Choroid plexus epithelial cell (primary cell): Measurements from ENCODE around the gene LMO2.
"Not testable (repeated sequence)": the region's sequence is repeated elsewhere in the genome, so short reads cannot be mapped to it uniquely, and the experiment has no call there.

Experiments
- DNase-seq: peaks from one replicate; pipeline ENCODE4 v3.0.0-alpha.2; 2010; ENCODE audit warnings: low read depth
- H3K4me3 ChIP-seq: 2 replicates; pipeline ENCODE4 v1.5.1; 2011; ENCODE audit warnings: low read depth, mild to moderate bottlenecking, control low read depth, low read length, moderate library complexity
- TF ChIP-seq, protein P1 (sequence below): conservative IDR thresholded peaks from 2 replicates; pipeline ENCODE4 v1.5.1; 2011; ENCODE audit warnings: low read depth, mild to moderate bottlenecking, control low read depth, inconsistent platforms, low read length, moderate library complexity

The LMO2 gene

DNA sequence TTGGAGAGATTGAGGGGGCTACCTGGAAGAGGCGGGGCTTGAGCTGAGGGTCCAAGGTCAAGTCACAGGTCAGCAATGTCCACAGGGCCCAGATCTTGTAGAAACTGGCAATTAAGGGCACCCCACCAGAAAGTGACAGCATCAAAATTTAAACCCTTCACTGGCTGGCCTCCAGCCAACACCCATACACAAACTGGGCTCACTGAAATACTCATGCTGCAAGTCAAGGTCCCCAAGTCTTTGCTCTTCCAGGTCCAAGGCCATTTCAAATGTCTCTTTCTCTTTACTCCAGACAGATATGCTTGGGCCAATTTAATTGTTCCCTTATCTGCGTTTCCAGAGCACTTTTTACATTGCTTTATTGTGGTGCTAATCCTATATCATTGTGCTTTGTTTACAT, 36.4 kb downstream of the LMO2 start:
- no peak overlapping the region for H3K4me3 ChIP-seq
- no peak for DNase-seq
- TF ChIP-seq, protein P1, sequence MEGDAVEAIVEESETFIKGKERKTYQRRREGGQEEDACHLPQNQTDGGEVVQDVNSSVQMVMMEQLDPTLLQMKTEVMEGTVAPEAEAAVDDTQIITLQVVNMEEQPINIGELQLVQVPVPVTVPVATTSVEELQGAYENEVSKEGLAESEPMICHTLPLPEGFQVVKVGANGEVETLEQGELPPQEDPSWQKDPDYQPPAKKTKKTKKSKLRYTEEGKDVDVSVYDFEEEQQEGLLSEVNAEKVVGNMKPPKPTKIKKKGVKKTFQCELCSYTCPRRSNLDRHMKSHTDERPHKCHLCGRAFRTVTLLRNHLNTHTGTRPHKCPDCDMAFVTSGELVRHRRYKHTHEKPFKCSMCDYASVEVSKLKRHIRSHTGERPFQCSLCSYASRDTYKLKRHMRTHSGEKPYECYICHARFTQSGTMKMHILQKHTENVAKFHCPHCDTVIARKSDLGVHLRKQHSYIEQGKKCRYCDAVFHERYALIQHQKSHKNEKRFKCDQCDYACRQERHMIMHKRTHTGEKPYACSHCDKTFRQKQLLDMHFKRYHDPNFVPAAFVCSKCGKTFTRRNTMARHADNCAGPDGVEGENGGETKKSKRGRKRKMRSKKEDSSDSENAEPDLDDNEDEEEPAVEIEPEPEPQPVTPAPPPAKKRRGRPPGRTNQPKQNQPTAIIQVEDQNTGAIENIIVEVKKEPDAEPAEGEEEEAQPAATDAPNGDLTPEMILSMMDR: no peak

DNA sequence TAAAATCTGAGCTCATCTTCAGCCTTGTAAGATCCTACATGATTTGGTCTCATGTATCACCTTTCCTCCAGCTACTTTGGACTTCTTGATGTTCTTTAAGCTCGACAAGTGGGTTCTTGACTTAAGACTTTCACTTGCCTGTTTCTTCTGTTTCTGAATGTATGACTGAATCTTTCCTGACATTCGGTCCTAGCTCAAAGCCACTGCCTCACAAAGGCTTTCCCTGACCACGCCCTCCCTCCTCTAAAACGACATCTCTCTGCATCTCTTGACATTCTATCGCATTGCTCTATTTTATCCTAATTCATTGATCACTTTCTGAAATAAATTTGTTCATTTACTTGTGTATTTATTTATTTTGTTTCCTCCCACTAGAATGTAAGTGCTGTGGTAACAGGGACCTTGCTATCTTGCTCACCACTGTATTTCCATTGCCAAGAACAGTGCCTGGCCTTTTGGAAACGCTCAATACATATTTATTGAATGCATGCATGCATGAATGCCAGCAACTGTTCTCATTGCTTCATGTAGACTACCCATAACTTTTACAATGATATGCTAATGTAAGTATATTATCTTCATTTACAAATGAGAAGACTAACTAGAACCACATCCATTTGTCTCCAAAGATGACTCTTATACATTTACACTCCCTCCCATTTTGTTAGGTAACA, 43.0 kb downstream of the LMO2 start:
- TF ChIP-seq, protein P1: no peak
- no peak for DNase-seq
- H3K4me3 ChIP-seq: no peak overlapping the region

- TF ChIP-seq, protein P1: no peak
- no peak for DNase-seq
- no peak overlapping the region for H3K4me3 ChIP-seq
These were observed 44.6 kb downstream of the LMO2 start for GRCh38 chr11:33847251-33847650.

DNA sequence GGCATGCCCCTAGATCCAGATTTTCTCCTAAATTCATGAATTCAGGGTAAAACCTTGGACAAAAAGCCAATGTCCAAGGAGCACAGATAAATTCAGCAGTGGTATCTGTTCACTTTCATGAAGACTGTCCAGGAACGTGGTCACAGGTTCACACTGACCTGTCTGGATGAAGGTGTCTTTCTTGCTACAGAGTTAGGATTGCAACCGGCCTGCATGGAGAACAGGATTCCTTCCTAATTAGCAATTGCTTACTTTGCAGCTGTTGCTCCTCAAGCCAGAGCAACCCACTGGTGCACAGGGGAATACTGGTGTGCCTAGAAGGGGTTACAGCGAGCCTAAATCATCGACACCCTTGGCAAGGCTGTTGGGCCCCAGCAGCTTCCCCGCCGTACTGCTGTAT, 47.6 kb downstream of the LMO2 start:
- no peak for DNase-seq
- TF ChIP-seq, protein P1: no peak
- H3K4me3 ChIP-seq: no peak overlapping the region

DNA sequence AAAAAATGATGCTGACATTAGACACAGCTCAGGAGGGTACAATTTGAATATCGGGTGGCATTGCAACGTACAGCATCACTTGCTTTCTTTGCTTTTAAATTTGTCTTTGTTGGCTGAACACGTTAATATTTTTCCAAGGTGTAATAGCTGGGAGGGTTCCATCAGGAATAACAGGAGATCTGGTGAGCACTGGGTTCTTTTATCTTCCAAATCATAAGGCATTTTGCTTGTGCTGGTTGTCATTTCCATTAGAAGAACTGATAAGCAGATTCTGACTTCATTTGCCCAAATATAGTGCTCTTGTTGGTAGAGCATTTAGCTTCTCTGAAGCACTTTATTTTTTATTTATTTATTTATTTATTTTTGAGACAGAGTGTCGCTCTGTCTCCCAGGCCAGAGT, 48.9 kb downstream of the LMO2 start:
- no peak overlapping the region for H3K4me3 ChIP-seq
- TF ChIP-seq, protein P1: no peak
- no peak for DNase-seq

DNA sequence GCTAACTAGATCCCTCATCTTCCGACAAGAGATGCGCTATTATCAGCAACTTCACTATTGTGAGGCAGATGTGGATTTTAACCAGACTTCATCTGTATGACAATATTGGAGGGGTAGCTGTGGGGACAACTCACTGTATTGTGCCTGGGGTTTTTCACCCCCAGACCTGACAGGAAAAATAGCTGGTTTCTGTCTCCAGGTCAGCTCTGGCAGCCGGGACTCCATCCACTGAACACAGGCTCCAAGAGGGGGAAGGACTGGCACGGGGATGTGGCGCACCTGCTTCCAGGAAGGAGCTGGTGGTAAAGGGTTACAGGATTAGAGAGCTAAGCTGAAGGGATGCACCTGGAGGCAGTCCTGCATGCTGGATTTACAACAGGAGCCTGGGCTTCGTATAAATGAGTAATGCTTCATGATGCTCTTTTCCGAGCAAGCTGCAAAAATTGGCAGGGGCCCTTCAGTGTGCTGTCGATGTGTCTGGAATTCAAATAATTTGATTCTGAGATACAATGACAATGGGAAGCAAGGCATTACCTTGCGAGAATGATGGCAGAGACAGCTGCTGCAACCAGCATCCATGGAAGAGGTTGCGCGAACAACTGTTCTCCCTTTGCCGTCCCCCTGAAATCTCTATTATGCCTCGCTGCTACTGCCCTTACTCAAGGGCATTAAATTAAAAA, 49.5 kb downstream of the LMO2 start:
- TF ChIP-seq, protein P1: no peak
- H3K4me3 ChIP-seq: no peak overlapping the region
- no peak for DNase-seq

DNA sequence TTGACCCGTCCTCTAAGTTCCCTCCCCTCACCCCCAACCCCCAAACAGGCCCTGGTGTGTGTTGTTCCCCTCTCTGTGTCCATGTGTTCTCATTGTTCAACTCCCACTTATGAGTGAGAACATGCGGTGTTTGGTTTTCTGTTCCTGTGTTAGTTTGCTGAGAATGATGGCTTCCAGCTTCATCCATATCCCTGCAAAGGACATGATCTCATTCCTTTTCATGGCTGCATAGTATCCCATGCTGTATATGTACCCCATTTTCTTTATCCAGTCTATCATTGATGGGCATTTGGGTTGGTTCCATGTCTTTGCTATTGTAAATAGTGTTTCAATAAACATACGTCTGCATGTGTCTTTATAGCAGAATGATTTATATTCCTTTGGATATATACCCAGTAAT, 53.6 kb downstream of the LMO2 start:
- not testable (repeated sequence) for H3K4me3 ChIP-seq, DNase-seq

DNA sequence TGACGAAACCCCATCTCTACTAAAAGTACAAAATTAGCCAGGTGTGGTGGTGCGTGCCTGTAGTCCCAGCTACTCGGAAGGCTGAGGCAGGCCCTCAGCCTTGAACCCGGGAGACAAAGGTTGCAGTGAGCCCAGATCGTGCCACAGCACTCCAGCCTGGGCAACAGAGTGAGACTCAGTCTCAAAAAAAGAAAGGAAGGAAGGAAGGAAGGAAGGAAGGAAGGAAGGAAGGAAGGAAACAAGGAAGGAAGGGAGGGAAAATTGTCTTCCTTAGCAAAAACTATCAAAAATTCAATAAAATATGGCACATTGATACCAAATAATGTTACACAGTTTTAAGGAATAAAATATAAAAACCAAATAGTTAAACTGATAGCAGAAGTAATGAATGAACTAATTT, 54.5 kb downstream of the LMO2 start:
- not testable (repeated sequence) for DNase-seq, H3K4me3 ChIP-seq
